Activated CD8-positive, alpha-beta T cell treated with anti-CD3 and anti-CD28 coated beads for 36 hours (primary cell): Measurements from ENCODE around the gene ARHGAP26. TPM values are rescaled to one million over a fixed set of nuclear protein-coding genes. Genes with fewer than 3 reads are reported as not detected.

ENCODE experiments used
- ATAC-seq: fragments of 200-7000 bp; cut with Tn5 transposase; one replicate; pipeline ENCODE4 v1.10.0; 2021; ENCODE audit warnings: mild to moderate bottlenecking, moderate library complexity
- CTCF ChIA-PET: fragments of 350-600 bp; sonication (Branson Sonifier 250); formaldehyde crosslinking; loops from one replicate; lab custom pipeline; 2021; ENCODE audit warnings: antibody characterized with exemption; lab: Charles Lee
- POLR2A ChIA-PET: fragments of 350-600 bp; sonication (Branson Sonifier 250); formaldehyde crosslinking; loops from one replicate; lab custom pipeline; 2021; ENCODE audit warnings: antibody characterized with exemption; lab: Charles Lee
- DNase-seq: peaks from one replicate; pipeline ENCODE4 v3.0.0-alpha.2; 2020
- H3K27ac Mint-ChIP-seq: one replicate; pipeline ENCODE4 v1.8.0; 2021; ENCODE audit warnings: mild to moderate bottlenecking, mixed read lengths
- H3K27me3 Mint-ChIP-seq: one replicate; pipeline ENCODE4 v1.8.0; 2021; ENCODE audit warnings: mixed read lengths
- H3K36me3 Mint-ChIP-seq: one replicate; pipeline ENCODE4 v1.8.0; 2021; ENCODE audit warnings: low read depth, mixed read lengths
- H3K4me1 Mint-ChIP-seq: one replicate; pipeline ENCODE4 v1.8.0; 2021; ENCODE audit warnings: low read depth, mixed read lengths
- H3K4me3 Mint-ChIP-seq: one replicate; pipeline ENCODE4 v1.8.0; 2021; ENCODE audit warnings: mild to moderate bottlenecking, moderate library complexity, mixed read lengths
- H3K9me3 Mint-ChIP-seq: one replicate; pipeline ENCODE4 v1.8.0; 2021; ENCODE audit warnings: mixed read lengths
- CTCF ChIP-seq: fragments of 200-600 bp; IDR thresholded peaks from one replicate; pipeline ENCODE4 v1.8.0; 2022; ENCODE audit warnings: antibody characterized with exemption, mild to moderate bottlenecking
- intact Hi-C: fragments of 100-400 bp; cut with micrococcal nuclease; formaldehyde crosslinking; loops from one replicate; pipeline ENCODE4 v1.10.0; 2022
- total RNA-seq, 2 experiments: library from RNA; stranded (reverse); gene quantifications; one replicate each; pipeline ENCODE4 v1.2.3, GENCODE V29; 2021

ARHGAP26 gene
- total RNA-seq, 2 experiments from 2014 or later: 12.7 to 18.0 TPM

- H3K27me3 Mint-ChIP-seq: no peaks in the 10 kb centered on the region
- H3K4me3 Mint-ChIP-seq: no peak overlapping the region
- no peak for DNase-seq
- no peaks in the 10 kb centered on the region for H3K9me3 Mint-ChIP-seq
- ChIA-PET CTCF (interaction anchor here (1.4 kb wide), 1 partner anchor 8 kb away, joined by 3 read pairs; no protein-coding TSS in a partner anchor), POLR2A (interaction anchor here (0.7 to 1.8 kb wide), 2 partner anchors 176 to 595 kb away, joined by 3 to 4 read pairs; no protein-coding TSS in a partner anchor)
- H3K27ac Mint-ChIP-seq: no peak overlapping the region
- peaks cover 45% of the 10 kb centered on the region for H3K4me1 Mint-ChIP-seq
- intact Hi-C loops: loop anchor here (5.0 kb wide), 2 partner anchors 178 to 192 kb away; partner anchors contain the start of gene NR3C1
- peaks cover 8% of the 10 kb centered on the region for H3K36me3 Mint-ChIP-seq
- no peak for ATAC-seq
- TF ChIP-seq CTCF: no peak
Measured at GRCh38 chr5:143224672-143225071, 454.5 kb downstream of the ARHGAP26 start.

GRCh38 chr5:143225511-143225910 lies 455.3 kb downstream of the ARHGAP26 start:
- ChIA-PET CTCF (no interaction called here), POLR2A (interaction anchor here (0.7 to 1.8 kb wide), 2 partner anchors 175 to 594 kb away, joined by 3 to 4 read pairs; no protein-coding TSS in a partner anchor)
- Mint-ChIP-seq H3K27ac (no peak overlapping the region), H3K4me3 (no peak overlapping the region), H3K9me3 (no peaks in the 10 kb centered on the region), H3K4me1 (peaks cover 54% of the 10 kb centered on the region), H3K27me3 (no peaks in the 10 kb centered on the region), H3K36me3 (peaks cover 8% of the 10 kb centered on the region)
- DNase-seq (no peak), ATAC-seq (no peak)
- no peak for TF ChIP-seq CTCF
- intact Hi-C loops: loop anchor here (5.0 kb wide), 1 partner anchor 177 kb away; the partner anchor contains the start of gene NR3C1

- Mint-ChIP-seq H3K27me3 (no peaks in the 10 kb centered on the region), H3K36me3 (peaks cover 6% of the 10 kb centered on the region), H3K4me3 (no peak overlapping the region), H3K4me1 (peaks cover 51% of the 10 kb centered on the region), H3K27ac (no peak overlapping the region), H3K9me3 (no peaks in the 10 kb centered on the region)
- POLR2A ChIA-PET: no interaction called here
- CTCF ChIA-PET: interaction anchor here (0.7 kb wide), 1 partner anchor 196 kb away, joined by 3 read pairs; no protein-coding TSS in a partner anchor
- DNase-seq (no peak), ATAC-seq (no peak)
- intact Hi-C loops: loop anchor here (5.0 kb wide), 1 partner anchor 176 kb away; the partner anchor contains the start of gene NR3C1
- no peak for TF ChIP-seq CTCF
Measured at GRCh38 chr5:143226361-143226760, 456.2 kb downstream of the ARHGAP26 start.

- Mint-ChIP-seq H3K27me3 (no peaks in the 10 kb centered on the region), H3K36me3 (peaks cover 6% of the 10 kb centered on the region), H3K27ac (no peak overlapping the region), H3K4me3 (no peak overlapping the region), H3K4me1 (peaks cover 46% of the 10 kb centered on the region), H3K9me3 (no peaks in the 10 kb centered on the region)
- ATAC-seq: no peak
- POLR2A ChIA-PET: interaction anchor here (0.6 to 1.0 kb wide), 3 partner anchors 23 to 123 kb away, joined by 3 read pairs; no protein-coding TSS in a partner anchor
- CTCF ChIA-PET: interaction anchor here (1.6 kb wide), 1 partner anchor 18 kb away, joined by 4 read pairs; no protein-coding TSS in a partner anchor
- intact Hi-C loops: loop anchor here (5.0 kb wide), 1 partner anchor 175 kb away; the partner anchor contains the start of gene NR3C1
- no peak for DNase-seq
- TF ChIP-seq CTCF: no peak
Measured at GRCh38 chr5:143226872-143227271, 456.7 kb downstream of the ARHGAP26 start.

- ChIA-PET POLR2A (interaction anchor here (0.6 to 1.0 kb wide), 3 partner anchors 23 to 123 kb away, joined by 3 read pairs; no protein-coding TSS in a partner anchor), CTCF (interaction anchor here (0.8 to 1.6 kb wide), 3 partner anchors 8 to 204 kb away, joined by 3 to 5 read pairs (median 4); no protein-coding TSS in a partner anchor)
- H3K9me3 Mint-ChIP-seq: no peaks in the 10 kb centered on the region
Measured at GRCh38 chr5:143227301-143227700, 457.1 kb downstream of the ARHGAP26 start.

More at GRCh38 chr5:143227301-143227700, 457.1 kb downstream of the ARHGAP26 start:
- no peak for TF ChIP-seq CTCF
- ATAC-seq (no peak), DNase-seq (no peak)
- intact Hi-C loops: loop anchor here (5.0 kb wide), 1 partner anchor 175 kb away; the partner anchor contains the start of gene NR3C1
- no peaks in the 10 kb centered on the region for H3K27me3 Mint-ChIP-seq
- peaks cover 6% of the 10 kb centered on the region for H3K36me3 Mint-ChIP-seq
- H3K4me1 Mint-ChIP-seq: peaks cover 42% of the 10 kb centered on the region
- H3K4me3 Mint-ChIP-seq: no peak overlapping the region
- no peak overlapping the region for H3K27ac Mint-ChIP-seq
